Stimulated activated CD4-positive, alpha-beta T cell treated with anti-CD3 and anti-CD28 coated beads, Interleukin-4, amount 100 ng/mL, for 48 hours (primary cell): ENCODE data around the gene MAB21L2.

Experiments
- DNase-seq, 2 donors: peaks; one replicate each; pipeline ENCODE4 v3.0.0-alpha.2; 2020; ENCODE audit warnings: low read depth in 2 of 2

The MAB21L2 gene

DNA sequence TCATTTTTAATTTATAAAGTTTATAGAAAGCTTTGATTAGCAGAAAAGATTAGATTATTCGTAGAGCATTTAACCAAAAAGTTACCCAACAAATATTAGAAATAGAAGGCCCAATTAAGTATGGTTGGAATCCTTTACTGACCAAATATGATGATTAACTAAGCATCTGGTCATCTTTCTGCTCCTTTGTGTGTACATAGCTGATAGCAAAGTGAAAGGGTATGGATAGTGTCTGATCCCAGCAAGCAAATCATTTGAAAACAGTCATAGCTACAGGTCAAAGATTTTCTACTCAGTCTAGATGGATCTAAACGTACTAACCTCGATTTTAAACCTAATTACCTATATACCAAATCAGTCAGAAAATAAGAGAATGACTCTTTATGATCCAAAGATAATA is 7.3 kb upstream of the MAB21L2 start:
- DNase-seq, result no peak

DNA sequence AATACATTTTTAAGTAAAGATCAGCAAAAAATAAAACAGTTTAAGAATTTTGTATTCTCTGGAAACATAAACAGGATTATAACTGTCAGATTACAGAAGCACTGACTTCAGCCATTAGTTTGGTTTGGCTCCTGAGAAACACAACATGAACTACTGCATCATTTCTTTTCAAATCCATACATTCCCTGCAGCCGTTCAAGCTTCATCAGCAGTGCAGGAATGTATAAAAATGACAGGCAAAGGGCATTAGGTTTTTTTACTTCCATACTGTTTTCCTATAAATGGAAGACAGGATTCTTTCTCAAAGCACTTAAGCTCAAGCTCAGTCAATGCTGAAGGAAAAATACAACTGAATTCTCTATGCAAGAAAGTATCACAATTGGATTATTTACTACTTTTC is 4.2 kb upstream of the MAB21L2 start:
- DNase-seq, result no peak

DNA sequence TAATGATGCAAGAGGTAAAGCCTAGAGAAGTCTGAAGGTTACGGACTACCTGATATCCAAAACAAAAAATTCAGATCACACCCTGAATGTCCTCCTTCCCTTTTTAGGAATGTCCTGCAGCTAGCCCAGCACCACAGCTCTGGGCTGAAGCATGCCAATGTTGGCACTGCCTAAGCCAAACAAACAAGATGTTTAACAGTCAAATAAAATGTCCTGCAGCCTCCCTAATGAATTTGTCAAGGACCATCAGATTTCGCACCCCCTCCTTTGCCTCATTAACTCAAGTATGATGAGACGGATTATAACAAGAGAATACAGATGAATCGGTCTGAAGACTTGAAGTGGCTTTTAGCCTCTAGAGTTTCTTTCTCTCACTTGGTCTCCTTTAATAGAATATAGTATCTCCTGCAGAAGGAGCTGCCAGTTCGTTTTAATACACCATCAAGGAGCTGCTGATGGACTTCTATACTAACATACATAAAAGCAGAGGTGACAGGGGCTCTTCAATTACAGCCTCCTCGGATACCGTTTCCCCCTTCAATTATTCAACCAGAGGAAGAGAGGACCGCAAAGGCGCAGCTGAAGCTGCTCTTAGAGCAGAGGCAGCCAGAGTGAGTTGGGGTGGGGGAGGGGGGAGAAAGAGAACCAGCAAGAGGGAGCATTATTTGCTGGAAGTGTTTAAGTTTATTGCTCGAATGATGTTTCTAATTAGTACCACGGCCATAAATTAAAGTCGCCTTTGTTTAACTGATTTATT is 3.0 kb upstream of the MAB21L2 start:
- no peak for DNase-seq

- no peak for DNase-seq
Measured at GRCh38 chr4:150579551-150580234, 2.3 kb upstream of the MAB21L2 start.

DNA sequence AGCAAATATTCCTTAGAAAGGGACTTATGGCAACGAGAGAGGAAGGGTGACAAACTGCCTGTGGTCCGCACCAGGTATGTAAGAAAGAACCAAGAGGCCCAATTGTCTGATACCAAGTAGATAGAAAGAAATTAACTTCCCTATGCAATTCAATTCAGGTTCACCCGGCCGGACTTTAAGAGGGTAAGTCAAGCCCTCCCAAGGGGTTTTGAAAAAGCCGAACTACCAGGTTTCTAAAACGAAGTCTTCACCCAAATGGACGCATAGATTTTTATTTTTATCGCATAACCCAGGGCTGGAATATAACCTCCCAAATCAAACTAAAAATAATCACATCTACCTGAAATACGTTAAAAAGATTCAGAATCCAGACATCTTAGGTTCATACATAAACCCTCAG is 1.6 kb upstream of the MAB21L2 start:
- no peak for DNase-seq

DNA sequence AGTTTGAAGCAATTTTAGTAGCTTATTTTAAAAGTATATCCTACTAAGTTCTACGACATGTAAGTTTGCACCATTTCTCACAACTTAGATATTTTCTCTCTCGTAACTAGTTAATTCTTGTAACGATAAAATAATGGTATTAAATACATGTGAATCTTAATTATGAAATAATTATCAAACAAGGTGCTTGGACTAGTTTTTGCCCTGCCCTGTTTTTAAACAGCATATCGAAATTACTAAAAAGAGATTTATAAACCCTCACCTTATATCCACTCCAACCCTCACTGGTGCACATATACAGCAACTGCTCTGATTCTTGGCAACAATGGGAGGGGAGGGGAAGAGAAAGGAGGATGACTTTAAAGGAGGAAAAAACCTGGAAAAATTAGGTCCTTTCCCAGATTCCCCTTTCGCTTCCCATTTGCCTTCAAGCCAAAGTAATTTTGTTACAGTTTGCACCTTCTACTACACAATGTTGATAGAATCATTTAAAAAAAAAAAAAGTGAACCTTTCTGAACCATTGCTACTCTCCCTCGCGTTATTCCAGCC is 820 bp upstream of the MAB21L2 start:
- DNase-seq, result no peak

GRCh38 chr4:150581641-150582051 is 305 bp upstream of the MAB21L2 start:
- no peak for DNase-seq

GRCh38 chr4:150582873-150583286 is 929 bp downstream of the MAB21L2 start:
- no peak for DNase-seq

DNA sequence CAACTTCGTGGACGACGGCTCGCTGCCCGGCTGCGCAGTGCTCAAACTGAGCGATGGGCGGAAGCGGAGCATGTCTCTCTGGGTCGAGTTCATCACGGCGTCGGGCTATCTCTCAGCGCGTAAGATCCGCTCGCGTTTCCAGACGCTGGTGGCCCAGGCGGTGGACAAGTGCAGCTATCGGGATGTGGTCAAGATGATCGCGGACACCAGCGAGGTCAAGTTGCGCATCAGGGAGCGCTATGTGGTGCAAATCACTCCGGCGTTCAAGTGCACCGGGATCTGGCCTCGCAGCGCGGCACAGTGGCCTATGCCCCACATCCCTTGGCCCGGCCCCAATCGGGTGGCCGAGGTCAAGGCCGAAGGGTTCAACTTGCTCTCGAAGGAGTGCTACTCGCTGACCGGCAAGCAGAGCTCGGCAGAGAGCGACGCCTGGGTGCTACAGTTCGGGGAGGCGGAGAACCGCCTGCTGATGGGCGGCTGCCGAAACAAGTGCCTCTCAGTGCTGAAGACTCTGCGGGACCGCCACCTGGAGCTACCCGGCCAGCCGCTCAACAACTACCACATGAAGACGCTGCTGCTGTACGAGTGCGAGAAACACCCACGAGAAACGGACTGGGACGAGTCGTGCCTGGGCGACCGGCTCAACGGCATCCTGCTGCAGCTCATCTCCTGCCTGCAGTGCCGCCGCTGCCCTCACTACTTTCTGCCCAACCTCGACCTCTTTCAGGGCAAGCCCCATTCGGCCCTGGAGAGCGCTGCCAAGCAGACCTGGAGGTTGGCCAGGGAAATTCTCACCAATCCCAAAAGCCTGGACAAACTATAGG is 1.5 kb downstream of the MAB21L2 start:
- DNase-seq, result no peak

GRCh38 chr4:150584111-150584915 is 2.4 kb downstream of the MAB21L2 start:
- no peak for DNase-seq

- no peak for DNase-seq
Measured at GRCh38 chr4:150585611-150586010, 3.7 kb downstream of the MAB21L2 start.

DNA sequence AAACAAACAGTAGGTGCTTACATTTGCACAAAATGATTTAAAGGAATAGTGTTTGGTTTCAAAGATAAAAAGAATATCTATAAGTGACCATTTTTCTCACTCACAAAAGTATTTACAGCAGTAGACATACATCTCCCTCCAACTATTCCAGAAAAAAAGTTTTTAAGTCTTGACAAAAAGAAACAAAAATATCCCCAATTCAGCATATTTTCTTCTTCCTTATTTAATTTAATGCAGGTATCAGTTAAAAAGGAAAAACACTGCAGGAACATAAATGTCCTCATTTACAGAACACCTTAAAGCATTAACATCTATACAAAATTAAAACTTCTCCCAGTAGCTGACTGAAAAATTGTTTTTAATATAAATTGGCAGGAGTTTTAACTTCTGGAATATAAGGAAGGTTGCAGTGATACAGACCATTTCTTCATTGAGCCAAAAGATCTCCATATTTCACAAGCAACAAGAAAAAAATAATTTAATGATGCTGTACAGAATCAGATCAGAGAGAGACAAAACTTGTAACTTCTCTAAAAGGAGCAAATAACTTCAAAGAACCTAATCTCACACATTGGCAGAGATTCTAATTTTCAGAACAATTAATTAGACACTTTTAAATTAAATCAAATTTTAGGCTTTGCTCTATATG is 4.3 kb downstream of the MAB21L2 start:
- DNase-seq, result no peak

DNA sequence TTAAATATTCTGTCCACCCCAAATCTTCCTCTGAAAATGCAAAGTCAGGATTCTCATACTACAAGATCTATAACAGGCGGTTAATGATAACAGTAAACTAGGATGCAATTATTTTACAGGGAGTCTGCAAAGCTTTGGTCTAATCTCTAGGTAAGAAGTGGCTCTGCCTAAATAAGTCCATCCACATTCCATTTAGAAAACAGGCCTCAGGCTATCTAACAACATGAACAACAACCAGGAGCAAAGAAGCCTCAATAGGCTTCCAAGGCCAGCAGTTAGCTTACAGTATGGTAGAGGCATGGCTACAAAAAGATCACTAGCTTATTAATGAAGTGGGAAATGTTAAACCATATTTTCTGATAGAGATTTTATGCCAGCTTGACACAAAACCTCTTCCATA is 6.4 kb downstream of the MAB21L2 start:
- DNase-seq, result no peak

DNA sequence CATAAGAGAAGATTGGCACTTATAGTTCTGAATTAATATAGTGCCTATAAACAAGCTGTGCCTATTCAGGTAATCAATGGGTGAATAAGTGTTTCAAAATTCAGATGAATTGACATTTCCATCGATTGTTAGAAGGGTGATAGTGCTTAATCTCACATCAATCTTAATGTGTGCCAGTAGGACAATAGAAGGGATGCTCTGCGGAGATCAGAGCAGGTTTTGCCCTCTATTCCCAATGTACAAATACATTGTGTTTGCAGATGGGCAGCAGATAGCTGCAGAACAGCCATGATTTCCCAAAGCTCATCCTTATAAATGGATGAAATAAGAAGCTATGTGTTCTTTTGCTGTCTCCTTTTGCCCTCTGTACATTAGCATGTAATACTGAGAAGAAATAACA is 7.2 kb downstream of the MAB21L2 start:
- DNase-seq, result no peak

DNA sequence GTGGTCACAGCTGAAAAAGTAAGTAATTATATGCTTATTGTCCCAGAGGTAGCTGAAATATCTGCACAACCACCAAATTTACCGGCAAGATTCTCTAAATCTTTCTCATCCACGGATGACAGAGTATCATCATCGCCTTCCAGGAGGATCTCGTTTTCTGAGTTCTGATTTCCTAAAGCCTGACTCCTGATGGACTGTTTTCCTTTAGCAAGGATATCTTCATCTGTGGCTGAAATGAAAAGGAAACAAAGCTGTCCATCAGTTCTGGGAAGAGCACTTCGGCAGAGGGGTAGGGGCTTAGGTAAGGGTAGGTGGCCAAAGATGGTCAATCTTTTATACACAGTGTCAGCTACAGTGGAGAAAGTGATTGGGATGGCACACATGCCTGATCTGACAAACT is 8.7 kb downstream of the MAB21L2 start:
- no peak for DNase-seq

DNA sequence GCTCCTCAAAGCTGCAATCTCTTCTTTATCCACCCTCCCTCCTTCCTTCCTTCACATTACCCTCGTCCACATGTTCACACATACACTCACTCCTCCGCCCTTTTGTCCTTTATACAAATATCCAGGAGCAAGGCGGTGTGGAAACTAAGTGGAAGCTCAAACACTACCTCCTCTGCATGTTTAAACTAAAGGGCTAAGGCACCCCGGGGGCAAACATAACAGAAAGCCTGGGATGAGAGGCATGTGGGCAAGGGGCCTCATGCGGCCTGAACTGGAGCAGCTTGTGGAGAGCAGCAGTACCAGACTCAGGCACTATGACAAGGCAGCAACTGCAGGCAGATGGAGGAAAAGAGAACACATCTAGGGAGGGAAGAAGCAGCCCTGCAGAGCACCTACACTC is 9.5 kb downstream of the MAB21L2 start:
- no peak for DNase-seq

DNA sequence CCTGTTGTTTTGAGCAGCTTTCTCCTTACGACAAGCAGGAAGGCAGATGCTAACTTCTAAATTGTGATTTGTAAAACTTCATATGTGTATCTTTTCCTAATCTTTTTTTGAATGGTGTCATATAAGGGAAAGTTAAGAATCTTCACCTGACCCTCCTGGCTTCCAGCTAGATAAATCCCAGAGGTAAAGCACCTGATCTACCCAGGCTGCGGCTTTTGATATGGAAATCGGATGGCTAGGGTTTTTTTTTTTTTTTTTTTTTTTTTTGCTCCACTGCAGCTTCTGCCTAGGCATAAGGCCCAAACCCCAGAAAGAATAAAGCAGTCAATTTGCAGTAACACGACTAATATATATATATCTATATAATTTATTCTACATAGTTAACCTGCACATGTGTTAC is 10.0 kb downstream of the MAB21L2 start:
- DNase-seq, result no peak

- no peak for DNase-seq
Measured at GRCh38 chr4:150593996-150594395, 12.0 kb downstream of the MAB21L2 start.

GRCh38 chr4:150598909-150599308 is 17.0 kb downstream of the MAB21L2 start:
- no peak for DNase-seq

DNA sequence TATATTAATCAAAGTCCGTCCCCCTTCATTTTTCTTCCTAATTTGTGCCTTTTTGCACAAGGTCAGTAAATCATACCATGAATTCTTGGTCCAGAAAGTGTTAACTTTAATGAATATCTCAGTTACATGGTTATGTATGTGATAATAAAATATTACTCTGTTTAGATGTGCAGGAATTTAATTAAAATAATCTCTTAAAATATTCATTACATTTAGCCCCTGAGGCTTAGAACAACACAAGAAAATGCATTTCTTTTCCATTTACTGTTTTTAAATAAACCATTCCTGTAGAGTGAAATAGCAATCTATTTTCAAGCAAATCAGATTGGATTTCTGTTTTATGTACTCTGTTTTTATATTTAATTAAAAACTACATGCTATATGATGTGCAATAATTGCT is 17.6 kb downstream of the MAB21L2 start:
- DNase-seq, result no peak
